MM.1S (cell line): Measurements from ENCODE around the gene TMEM198.

Experiments
- DNase-seq: peaks from one replicate; pipeline ENCODE4 v3.0.0-alpha.2; 2015
- H2AFZ ChIP-seq: fragments of 300-600 bp; sonication (generic); 2 replicates; pipeline ENCODE4 v1.6.0; 2016; ENCODE audit warnings: antibody characterized with exemption, low read length
- H3F3A ChIP-seq: fragments of 300-600 bp; sonication (generic); 2 replicates; pipeline ENCODE4 v1.6.1; 2016; ENCODE audit warnings: mild to moderate bottlenecking, antibody characterized with exemption, low read length, moderate library complexity, mixed read lengths; ENCODE audit not compliant: insufficient read depth
- H3K27ac ChIP-seq: fragments of 300-600 bp; sonication (generic); 2 replicates; pipeline ENCODE4 v1.5.1; 2016; ENCODE audit warnings: mild to moderate bottlenecking, low read length
- H3K27me3 ChIP-seq: fragments of 300-600 bp; sonication (generic); replicated peaks from 2 replicates; pipeline ENCODE4 v1.6.0; 2016; ENCODE audit warnings: low read length; ENCODE audit not compliant: insufficient read depth
- H3K36me3 ChIP-seq: fragments of 300-600 bp; sonication (generic); replicated peaks from 2 replicates; pipeline ENCODE4 v1.6.1; 2016; ENCODE audit warnings: mild to moderate bottlenecking, low read length, mixed read lengths; ENCODE audit not compliant: insufficient read depth
- H3K4me1 ChIP-seq: fragments of 300-600 bp; sonication (generic); 2 replicates; pipeline ENCODE4 v1.6.1; 2016; ENCODE audit warnings: low read length, mixed read lengths
- H3K4me2 ChIP-seq: fragments of 300-600 bp; sonication (generic); 2 replicates; pipeline ENCODE4 v1.6.0; 2016; ENCODE audit warnings: low read depth, low read length
- H3K4me3 ChIP-seq: fragments of 300-600 bp; sonication (generic); 2 replicates; pipeline ENCODE4 v1.5.1; 2016; ENCODE audit warnings: low read length, mixed read lengths
- H3K79me2 ChIP-seq: fragments of 300-600 bp; sonication (generic); 2 replicates; pipeline ENCODE4 v1.6.1; 2016; ENCODE audit warnings: mixed run types, low read length, mixed read lengths
- H3K9ac ChIP-seq: fragments of 300-600 bp; sonication (generic); 2 replicates; pipeline ENCODE4 v1.6.1; 2016; ENCODE audit warnings: low read length, mixed read lengths
- H3K9me2 ChIP-seq: fragments of 300-600 bp; sonication (generic); replicated peaks from 2 replicates; pipeline ENCODE4 v1.6.1; 2016; ENCODE audit warnings: mild to moderate bottlenecking, low read length, mixed read lengths; ENCODE audit not compliant: insufficient read depth
- H3K9me3 ChIP-seq: fragments of 300-600 bp; sonication (generic); replicated peaks from 2 replicates; pipeline ENCODE4 v1.6.1; 2016; ENCODE audit warnings: mild to moderate bottlenecking, low read length, mixed read lengths; ENCODE audit not compliant: insufficient read depth
- H4K20me1 ChIP-seq: fragments of 300-600 bp; sonication (generic); 2 replicates; pipeline ENCODE4 v1.6.1; 2016; ENCODE audit warnings: mild to moderate bottlenecking, low read length, moderate library complexity, mixed read lengths; ENCODE audit not compliant: insufficient read depth
- EZH2 ChIP-seq: fragments of 300-600 bp; sonication (generic); optimal IDR thresholded peaks from 2 replicates; pipeline ENCODE3; 2017; ENCODE audit warnings: low read depth, mild to moderate bottlenecking, antibody characterized with exemption, low read length, mixed read lengths
- EZH2phosphoT487 ChIP-seq: fragments of 300-600 bp; sonication (generic); IDR thresholded peaks from 2 replicates; pipeline ENCODE4 v1.6.1; 2018; ENCODE audit warnings: antibody characterized with exemption, low read length
- TF ChIP-seq, protein P1 (sequence below): fragments of 300-600 bp; sonication (generic); IDR thresholded peaks from 2 replicates; pipeline ENCODE4 v1.5.1; 2016; ENCODE audit warnings: antibody characterized with exemption, low read length, mixed read lengths

Gene TMEM198

DNA sequence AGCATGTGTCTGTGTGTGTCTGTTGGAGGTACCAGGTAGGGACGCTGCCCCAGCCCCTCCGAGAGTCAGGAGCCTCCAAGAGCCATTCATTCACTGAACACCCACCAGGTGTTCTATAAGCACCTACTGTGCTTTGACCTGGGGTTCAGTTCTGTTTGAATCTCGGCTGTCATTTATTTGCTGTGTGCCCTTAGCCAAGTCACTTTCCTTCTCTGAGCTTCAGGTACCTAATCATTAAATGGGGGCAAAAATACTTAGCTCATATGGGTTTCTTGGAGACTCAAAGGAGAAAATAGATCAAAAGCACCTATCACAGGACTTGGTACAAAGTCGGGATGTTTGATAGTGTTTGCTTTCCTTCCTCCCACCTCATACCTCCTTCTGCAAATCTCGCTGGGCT is 16.4 kb upstream of the TMEM198 start:
- no peak overlapping the region for H2AFZ ChIP-seq
- no peaks in the 10 kb centered on the region; the same call in 1 of the 2 replicates for H4K20me1 ChIP-seq
- H3K4me3 ChIP-seq = no peak overlapping the region
- DNase-seq = no peak
- H3K79me2 ChIP-seq = no peaks in the 10 kb centered on the region
- H3F3A ChIP-seq = no peaks in the 10 kb centered on the region
- TF ChIP-seq EZH2phosphoT487 = no peak
- no peaks in the 10 kb centered on the region for H3K36me3 ChIP-seq
- no peaks in the 10 kb centered on the region for H3K9me2 ChIP-seq
- H3K27ac ChIP-seq = no peak overlapping the region
- H3K27me3 ChIP-seq = peaks cover 95% of the 10 kb centered on the region
- 0 out of 2 replicates have a peak overlapping the region, but pooled peaks have one; percentile 18 for H3K4me2 ChIP-seq
- H3K9me3 ChIP-seq = no peaks in the 10 kb centered on the region
- H3K9ac ChIP-seq = no peak overlapping the region
- H3K4me1 ChIP-seq = peaks cover 5% of the 10 kb centered on the region; the same call in 1 of the 2 replicates

DNA sequence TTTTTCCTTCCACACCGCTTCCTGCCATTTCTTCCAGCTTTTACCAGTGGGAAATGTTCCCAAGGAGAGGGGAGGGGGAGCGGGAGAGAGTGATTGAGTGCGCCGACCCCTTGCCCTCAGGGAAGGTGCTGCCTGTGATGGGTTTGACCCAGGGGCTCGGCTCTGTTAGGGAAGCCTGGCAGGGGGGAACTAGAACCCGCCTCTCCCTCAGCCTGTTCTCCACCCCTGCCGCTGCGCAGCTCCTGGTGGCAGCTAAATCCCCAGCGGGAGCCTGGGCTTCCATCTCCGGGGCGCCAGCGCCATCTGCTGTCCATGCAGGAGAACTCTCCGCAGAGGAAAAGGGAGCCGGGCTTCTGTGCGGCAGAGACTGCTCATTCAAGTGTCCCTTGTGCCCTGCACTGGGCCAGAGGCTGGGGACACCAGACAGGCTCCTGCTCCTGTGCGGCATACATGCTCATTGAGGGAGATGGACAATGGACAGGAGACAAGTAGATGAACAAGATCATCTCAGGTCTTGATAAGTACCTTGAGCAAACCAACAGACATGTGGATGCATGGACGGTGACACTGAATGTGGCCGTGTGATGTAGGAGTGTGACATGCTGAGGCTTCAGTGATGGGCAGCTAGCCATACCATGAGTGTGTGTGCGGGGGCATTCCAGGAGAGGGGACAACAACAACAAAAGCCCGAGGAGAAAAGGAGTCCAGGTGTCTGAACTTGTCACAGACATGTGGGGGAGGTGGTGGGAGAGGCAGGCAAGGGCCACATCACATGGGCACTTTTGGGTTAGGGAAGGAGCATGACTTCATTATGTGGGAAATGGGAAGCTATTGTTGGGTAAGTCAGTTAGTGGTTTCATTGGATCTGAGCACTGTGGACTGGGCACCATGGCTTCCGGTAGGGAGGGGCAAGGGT is 13.5 kb upstream of the TMEM198 start:
- no peak for TF ChIP-seq EZH2phosphoT487
- TF ChIP-seq, protein P1, sequence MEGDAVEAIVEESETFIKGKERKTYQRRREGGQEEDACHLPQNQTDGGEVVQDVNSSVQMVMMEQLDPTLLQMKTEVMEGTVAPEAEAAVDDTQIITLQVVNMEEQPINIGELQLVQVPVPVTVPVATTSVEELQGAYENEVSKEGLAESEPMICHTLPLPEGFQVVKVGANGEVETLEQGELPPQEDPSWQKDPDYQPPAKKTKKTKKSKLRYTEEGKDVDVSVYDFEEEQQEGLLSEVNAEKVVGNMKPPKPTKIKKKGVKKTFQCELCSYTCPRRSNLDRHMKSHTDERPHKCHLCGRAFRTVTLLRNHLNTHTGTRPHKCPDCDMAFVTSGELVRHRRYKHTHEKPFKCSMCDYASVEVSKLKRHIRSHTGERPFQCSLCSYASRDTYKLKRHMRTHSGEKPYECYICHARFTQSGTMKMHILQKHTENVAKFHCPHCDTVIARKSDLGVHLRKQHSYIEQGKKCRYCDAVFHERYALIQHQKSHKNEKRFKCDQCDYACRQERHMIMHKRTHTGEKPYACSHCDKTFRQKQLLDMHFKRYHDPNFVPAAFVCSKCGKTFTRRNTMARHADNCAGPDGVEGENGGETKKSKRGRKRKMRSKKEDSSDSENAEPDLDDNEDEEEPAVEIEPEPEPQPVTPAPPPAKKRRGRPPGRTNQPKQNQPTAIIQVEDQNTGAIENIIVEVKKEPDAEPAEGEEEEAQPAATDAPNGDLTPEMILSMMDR = peak; percentile 92
- TF ChIP-seq EZH2 = no peak
- peak; percentile 79 for DNase-seq
- Histone ChIP-seq H3K9me3 (no peaks in the 10 kb centered on the region), H3K27ac (no peak overlapping the region), H3K9me2 (no peaks in the 10 kb centered on the region), H3K4me2 (no peak overlapping the region), H3K9ac (no peak overlapping the region), H4K20me1 (no peaks in the 10 kb centered on the region; the same call in 1 of the 2 replicates), H3K4me1 (peaks cover 5% of the 10 kb centered on the region; the same call in 1 of the 2 replicates), H3K27me3 (peaks cover 76% of the 10 kb centered on the region), H3K36me3 (no peaks in the 10 kb centered on the region), H3K4me3 (no peak overlapping the region), H3K79me2 (no peaks in the 10 kb centered on the region), H3F3A (no peaks in the 10 kb centered on the region), H2AFZ (no peak overlapping the region)

DNA sequence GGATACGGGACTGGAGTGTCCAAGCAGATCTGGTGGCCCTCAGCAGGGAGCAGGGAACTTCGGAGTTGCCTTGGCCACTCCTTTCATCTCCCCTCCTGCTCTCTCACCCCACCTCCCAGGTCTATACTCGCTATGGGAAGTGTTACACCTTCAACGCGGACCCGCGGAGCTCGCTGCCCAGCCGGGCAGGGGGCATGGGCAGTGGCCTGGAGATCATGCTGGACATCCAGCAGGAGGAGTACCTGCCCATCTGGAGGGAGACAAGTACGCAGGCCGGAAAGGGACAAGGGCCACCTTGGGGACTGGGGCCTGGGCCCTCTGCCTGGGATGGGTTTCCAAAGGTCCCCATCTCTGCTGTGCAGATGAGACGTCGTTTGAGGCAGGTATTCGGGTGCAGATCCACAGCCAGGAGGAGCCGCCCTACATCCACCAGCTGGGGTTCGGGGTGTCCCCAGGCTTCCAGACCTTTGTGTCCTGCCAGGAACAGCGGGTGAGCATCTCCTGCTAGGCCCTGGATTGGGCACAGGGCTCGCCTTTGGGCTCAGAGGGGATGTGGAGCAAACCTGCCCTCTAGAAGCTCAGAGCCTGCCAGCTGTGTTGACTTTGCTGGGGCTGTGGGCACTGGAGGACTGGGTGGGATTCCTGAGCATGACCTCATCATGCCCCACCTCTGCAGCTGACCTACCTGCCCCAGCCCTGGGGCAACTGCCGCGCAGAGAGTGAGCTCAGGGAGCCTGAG is 12.0 kb upstream of the TMEM198 start:
- H3K4me2 ChIP-seq = no peak overlapping the region
- peaks cover 5% of the 10 kb centered on the region; the same call in 1 of the 2 replicates for H3K4me1 ChIP-seq
- H3K36me3 ChIP-seq = no peaks in the 10 kb centered on the region
- TF ChIP-seq EZH2 = no peak
- TF ChIP-seq EZH2phosphoT487 = no peak
- TF ChIP-seq, protein P1 = no peak
- no peak for DNase-seq
- no peaks in the 10 kb centered on the region; the same call in 1 of the 2 replicates for H4K20me1 ChIP-seq
- no peak overlapping the region for H3K4me3 ChIP-seq
- no peaks in the 10 kb centered on the region for H3K79me2 ChIP-seq
- no peak overlapping the region for H3K9ac ChIP-seq
- H3K27ac ChIP-seq = no peak overlapping the region
- no peaks in the 10 kb centered on the region for H3K9me3 ChIP-seq
- no peaks in the 10 kb centered on the region for H3F3A ChIP-seq
- peaks cover 62% of the 10 kb centered on the region for H3K27me3 ChIP-seq
- H2AFZ ChIP-seq = no peak overlapping the region
- no peaks in the 10 kb centered on the region for H3K9me2 ChIP-seq
